ENCODE results near the gene SLC35G3.

DNA sequence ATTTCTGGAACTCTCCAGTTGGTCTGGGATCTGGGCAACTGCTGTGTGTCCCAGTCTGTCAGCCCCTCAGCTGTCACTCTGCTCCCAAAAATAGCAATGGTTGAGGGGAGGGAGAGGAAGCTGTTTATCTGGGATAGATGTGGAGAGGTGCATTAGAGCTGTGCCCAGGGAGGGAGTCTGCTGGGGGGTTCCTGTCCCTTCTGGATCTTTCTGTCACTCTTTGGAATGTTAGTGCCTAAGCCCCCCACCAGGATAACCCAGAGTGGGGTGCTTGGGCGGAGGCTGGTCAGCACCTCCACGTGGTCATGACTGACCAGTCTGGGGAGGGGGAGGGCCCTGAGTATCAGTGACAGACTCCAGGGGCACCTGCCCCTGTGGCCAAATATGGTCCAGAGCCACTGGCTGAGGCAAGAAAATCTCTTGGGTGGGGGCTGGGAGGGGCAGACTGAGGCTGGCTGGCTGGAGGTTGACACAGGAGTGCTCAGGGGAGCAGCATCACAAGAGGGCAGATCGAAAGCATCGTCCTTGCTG lies 46.8 kb downstream of the SLC35G3 start, which contains the start of gene UNC45B:
- TF ChIP-seq, protein P1, sequence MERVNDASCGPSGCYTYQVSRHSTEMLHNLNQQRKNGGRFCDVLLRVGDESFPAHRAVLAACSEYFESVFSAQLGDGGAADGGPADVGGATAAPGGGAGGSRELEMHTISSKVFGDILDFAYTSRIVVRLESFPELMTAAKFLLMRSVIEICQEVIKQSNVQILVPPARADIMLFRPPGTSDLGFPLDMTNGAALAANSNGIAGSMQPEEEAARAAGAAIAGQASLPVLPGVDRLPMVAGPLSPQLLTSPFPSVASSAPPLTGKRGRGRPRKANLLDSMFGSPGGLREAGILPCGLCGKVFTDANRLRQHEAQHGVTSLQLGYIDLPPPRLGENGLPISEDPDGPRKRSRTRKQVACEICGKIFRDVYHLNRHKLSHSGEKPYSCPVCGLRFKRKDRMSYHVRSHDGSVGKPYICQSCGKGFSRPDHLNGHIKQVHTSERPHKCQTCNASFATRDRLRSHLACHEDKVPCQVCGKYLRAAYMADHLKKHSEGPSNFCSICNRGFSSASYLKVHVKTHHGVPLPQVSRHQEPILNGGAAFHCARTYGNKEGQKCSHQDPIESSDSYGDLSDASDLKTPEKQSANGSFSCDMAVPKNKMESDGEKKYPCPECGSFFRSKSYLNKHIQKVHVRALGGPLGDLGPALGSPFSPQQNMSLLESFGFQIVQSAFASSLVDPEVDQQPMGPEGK (CRISPR knock-in tag; IDR thresholded peaks at IDR 0.05; ENCODE audit: borderline replicate concordance) = no peak
- TF ChIP-seq SNAI2 (CRISPR knock-in tag; IDR thresholded peaks at IDR 0.05) (no peak), RARB (CRISPR knock-in tag; IDR thresholded peaks at IDR 0.05) (no peak), BACH2 (CRISPR knock-in tag; IDR thresholded peaks at IDR 0.05; ENCODE audit: borderline replicate concordance) (no peak), ZC3H10 (CRISPR knock-in tag; IDR thresholded peaks at IDR 0.05) (no peak), ESRRG (CRISPR knock-in tag; IDR thresholded peaks at IDR 0.05) (no peak), TOX (CRISPR knock-in tag; IDR thresholded peaks at IDR 0.05; ENCODE audit: borderline replicate concordance) (no peak), ZFP30 (CRISPR knock-in tag; IDR thresholded peaks at IDR 0.05) (no peak), ARNTL (CRISPR knock-in tag; IDR thresholded peaks at IDR 0.05; ENCODE audit: borderline replicate concordance, low read depth) (no peak), ISL1 (CRISPR knock-in tag; IDR thresholded peaks at IDR 0.05) (no peak), ZFP3 (CRISPR knock-in tag; IDR thresholded peaks at IDR 0.05) (no peak), ZNF8 (CRISPR knock-in tag; IDR thresholded peaks at IDR 0.05) (no peak), OSR1 (CRISPR knock-in tag; IDR thresholded peaks at IDR 0.05) (no peak)
- TF ChIP-seq, protein P2, sequence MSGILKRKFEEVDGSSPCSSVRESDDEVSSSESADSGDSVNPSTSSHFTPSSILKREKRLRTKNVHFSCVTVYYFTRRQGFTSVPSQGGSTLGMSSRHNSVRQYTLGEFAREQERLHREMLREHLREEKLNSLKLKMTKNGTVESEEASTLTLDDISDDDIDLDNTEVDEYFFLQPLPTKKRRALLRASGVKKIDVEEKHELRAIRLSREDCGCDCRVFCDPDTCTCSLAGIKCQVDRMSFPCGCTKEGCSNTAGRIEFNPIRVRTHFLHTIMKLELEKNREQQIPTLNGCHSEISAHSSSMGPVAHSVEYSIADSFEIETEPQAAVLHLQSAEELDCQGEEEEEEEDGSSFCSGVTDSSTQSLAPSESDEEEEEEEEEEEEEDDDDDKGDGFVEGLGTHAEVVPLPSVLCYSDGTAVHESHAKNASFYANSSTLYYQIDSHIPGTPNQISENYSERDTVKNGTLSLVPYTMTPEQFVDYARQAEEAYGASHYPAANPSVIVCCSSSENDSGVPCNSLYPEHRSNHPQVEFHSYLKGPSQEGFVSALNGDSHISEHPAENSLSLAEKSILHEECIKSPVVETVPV (CRISPR knock-in tag; IDR thresholded peaks at IDR 0.05) = no peak
